AG04450 (cell line): ENCODE measurements around the gene NUDT1. TPM values are rescaled to one million over a fixed set of nuclear protein-coding genes. Genes with fewer than 3 reads are reported as not detected.

Source experiments
- CTCF ChIA-PET: fragments of 300-600, 350-600 bp; formaldehyde crosslinking; extraction: SDS; loops from one replicate; lab custom pipeline; 2022; ENCODE audit warnings: antibody characterized with exemption, inconsistent platforms; lab: Charles Lee
- POLR2A ChIA-PET: fragments of 350-600 bp; formaldehyde crosslinking; extraction: SDS; loops from one replicate; lab custom pipeline; 2021; ENCODE audit warnings: antibody characterized with exemption, inconsistent platforms; lab: Yijun Ruan, JAX
- DNase-seq: peaks from one replicate; pipeline ENCODE4 v3.0.0-alpha.2; 2011; ENCODE audit warnings: low read depth, low spot score
- H3K27ac ChIP-seq: one replicate; pipeline ENCODE4 v1.5.1; 2012; ENCODE audit warnings: low read depth, low read length, control low read depth
- H3K27me3 ChIP-seq: one replicate; pipeline ENCODE4 v1.6.0; 2012; ENCODE audit warnings: low read length; ENCODE audit not compliant: control insufficient read depth, insufficient read depth
- H3K4me3 ChIP-seq: 2 replicates; pipeline ENCODE4 v1.5.1; 2011; ENCODE audit warnings: mild to moderate bottlenecking, low read depth, low read length, control low read depth
- H3K9me3 ChIP-seq: 2 replicates; pipeline ENCODE4 v1.5.1; 2012; ENCODE audit warnings: low read length; ENCODE audit not compliant: control insufficient read depth, insufficient read depth
- polyA plus RNA-seq: library from polyadenylated mRNA; depleted of rRNA; stranded (reverse); fragments of >200 nt; gene quantifications from 2 replicates; pipeline ENCODE4 v1.2.3, GENCODE V29; 2011
- TF ChIP-seq, protein P1 (sequence below): IDR thresholded peaks from 2 replicates; pipeline ENCODE4 v1.5.1; 2011; ENCODE audit warnings: low read depth, low read length, control low read depth, inconsistent platforms

NUDT1 gene
- polyA plus RNA-seq, 1 experiment = 11.5 TPM

DNA sequence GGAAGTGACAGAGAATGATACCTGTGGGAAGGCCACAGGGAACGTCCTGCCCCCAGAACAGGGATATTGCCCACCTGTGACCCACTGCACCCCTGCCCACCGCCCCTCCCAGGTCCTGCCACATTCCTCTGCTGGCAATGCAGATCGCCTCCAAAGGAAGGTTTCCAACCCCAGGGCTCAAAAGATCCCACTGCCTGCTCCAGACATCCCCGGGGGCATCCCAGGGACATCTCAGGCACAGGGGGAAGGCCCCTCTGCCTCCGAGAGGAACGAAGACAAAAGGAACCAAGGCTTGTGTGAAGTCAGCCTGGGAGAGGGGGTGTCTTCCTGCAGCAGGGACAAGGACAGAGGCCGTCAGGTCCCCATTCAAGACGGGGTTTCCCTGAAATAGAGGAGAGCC is 28.5 kb downstream of the NUDT1 start:
- Histone ChIP-seq H3K9me3 (no peaks in the 10 kb centered on the region), H3K27ac (no peak overlapping the region), H3K27me3 (no peaks in the 10 kb centered on the region), H3K4me3 (no peak overlapping the region)
- TF ChIP-seq, protein P1, sequence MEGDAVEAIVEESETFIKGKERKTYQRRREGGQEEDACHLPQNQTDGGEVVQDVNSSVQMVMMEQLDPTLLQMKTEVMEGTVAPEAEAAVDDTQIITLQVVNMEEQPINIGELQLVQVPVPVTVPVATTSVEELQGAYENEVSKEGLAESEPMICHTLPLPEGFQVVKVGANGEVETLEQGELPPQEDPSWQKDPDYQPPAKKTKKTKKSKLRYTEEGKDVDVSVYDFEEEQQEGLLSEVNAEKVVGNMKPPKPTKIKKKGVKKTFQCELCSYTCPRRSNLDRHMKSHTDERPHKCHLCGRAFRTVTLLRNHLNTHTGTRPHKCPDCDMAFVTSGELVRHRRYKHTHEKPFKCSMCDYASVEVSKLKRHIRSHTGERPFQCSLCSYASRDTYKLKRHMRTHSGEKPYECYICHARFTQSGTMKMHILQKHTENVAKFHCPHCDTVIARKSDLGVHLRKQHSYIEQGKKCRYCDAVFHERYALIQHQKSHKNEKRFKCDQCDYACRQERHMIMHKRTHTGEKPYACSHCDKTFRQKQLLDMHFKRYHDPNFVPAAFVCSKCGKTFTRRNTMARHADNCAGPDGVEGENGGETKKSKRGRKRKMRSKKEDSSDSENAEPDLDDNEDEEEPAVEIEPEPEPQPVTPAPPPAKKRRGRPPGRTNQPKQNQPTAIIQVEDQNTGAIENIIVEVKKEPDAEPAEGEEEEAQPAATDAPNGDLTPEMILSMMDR = no peak
- ChIA-PET CTCF (interaction anchor here (0.5 kb wide), 1 partner anchor 76 kb away, joined by 4 read pairs; no protein-coding TSS in a partner anchor), POLR2A (interaction anchor here (0.7 kb wide), 1 partner anchor 22 kb away, joined by 4 read pairs; no protein-coding TSS in a partner anchor)
- no peak for DNase-seq

DNA sequence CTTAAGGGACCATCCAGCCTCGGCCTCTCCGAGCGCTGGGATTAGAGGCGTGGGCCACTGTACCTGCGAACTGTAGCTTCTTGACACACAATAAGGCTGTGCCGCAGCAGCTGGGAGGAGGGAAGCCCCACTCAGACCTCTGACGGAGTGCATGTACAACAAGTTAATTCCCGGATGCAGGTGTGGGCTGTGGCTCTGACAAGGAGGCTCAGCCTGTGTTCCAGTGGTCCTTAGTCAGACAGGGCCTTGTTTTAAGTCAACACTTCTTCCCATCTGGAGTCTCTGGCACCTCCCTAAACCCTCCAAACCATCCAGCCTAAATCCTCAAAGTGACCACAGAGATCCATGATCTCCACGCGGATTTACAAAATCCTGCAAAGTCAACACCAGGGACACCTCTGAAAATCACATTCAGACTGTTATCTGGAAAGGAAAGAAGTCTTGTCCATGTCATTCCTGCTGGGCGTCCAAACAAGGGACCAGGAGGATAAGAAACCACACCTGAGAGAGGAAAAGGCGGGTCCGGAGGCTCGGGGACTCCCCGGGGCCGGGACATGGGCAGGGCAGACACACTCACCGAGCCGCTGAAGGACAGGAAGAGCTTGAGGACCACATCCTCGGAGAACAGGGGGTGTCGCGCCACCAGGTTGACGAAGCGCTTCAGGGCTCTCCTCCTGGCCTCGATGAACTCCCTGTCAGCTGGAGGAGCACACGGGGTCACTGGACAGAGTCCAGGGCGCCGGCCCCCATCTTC is 29.4 kb downstream of the NUDT1 start:
- ChIA-PET POLR2A (no interaction called here), CTCF (no interaction called here)
- TF ChIP-seq, protein P1 = no peak
- Histone ChIP-seq H3K27me3 (no peaks in the 10 kb centered on the region), H3K4me3 (no peak overlapping the region), H3K27ac (no peak overlapping the region), H3K9me3 (no peaks in the 10 kb centered on the region)
- DNase-seq = no peak

DNA sequence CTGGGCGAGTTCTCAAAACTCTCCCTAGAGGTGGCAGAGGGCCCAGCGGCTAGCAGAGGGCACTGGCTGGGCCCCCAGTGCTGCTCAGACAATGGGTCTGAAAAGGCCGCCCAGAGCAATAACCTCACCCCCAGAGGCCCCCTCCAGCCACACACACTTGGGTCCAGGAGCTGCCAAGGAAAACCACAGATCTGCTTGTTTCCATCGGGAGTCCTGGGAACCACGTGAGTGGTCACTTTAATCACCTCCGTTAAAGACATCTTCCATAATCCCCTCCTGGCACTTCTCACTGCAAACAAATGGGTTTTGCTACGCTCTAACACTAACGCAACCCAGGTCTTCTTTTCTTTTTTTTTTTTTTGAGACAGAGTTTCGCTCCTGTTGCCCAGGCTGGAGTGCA is 30.0 kb downstream of the NUDT1 start:
- Histone ChIP-seq H3K27me3 (no peaks in the 10 kb centered on the region), H3K27ac (no peak overlapping the region), H3K9me3 (no peaks in the 10 kb centered on the region), H3K4me3 (no peak overlapping the region)
- DNase-seq = no peak
- ChIA-PET POLR2A (no interaction called here), CTCF (no interaction called here)
- TF ChIP-seq, protein P1 = no peak

DNA sequence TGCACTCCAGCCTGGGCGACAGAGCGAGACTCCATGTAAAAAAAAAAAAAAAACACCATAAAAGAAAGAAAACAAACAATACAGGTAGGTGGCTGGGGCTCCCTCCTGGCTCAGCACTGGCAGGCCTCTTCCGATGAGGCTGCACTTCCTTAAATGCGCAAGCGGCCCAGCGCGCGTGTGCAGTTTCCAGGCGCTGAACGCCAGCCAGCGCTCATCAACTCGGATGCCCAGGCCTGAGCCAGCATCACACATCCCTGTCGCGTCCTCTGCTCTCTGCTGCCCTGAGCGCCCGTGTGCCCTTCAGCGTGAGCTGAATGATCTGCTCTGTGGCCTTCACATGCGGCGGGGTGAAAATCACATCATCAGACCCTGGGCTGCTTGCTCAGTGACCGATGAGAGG is 31.8 kb downstream of the NUDT1 start:
- Histone ChIP-seq H3K27me3 (no peaks in the 10 kb centered on the region), H3K4me3 (no peak overlapping the region), H3K27ac (no peak overlapping the region), H3K9me3 (no peaks in the 10 kb centered on the region)
- DNase-seq = no peak
- CTCF ChIA-PET = no interaction called here
- TF ChIP-seq, protein P1 = no peak
- POLR2A ChIA-PET = no interaction called here

DNA sequence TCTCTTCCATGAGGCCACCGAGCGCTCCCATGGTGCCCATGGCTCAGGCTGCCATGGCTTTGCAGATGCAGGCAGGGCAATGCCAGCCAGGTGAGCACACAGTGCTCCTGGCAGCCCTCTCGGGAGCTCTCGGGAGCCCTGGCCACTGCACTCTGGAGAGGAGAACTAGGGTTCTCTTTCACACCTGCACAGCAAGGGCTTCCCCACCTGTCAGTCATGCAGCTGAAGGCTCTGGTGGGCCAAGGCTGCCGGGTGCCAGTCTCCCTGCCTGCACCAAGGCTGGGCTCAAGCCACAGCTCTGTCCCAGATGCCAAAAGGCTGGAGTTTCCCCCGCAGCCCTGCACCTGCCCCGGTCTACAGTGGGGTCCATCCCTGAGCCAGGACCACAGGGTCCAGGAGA is 32.6 kb downstream of the NUDT1 start:
- TF ChIP-seq, protein P1 = no peak
- ChIA-PET CTCF (no interaction called here), POLR2A (no interaction called here)
- Histone ChIP-seq H3K4me3 (no peak overlapping the region), H3K27me3 (no peaks in the 10 kb centered on the region), H3K9me3 (no peaks in the 10 kb centered on the region), H3K27ac (no peak overlapping the region)
- no peak for DNase-seq
